IMR-90 (cell line): ENCODE data around the gene CD300C. TPM values are rescaled to one million over a fixed set of nuclear protein-coding genes. Genes with fewer than 3 reads are reported as not detected.

ENCODE experiments used
- ATAC-seq: fragments of 200-7000 bp; cut with Tn5 transposase; 2 replicates; pipeline ENCODE4 v1.9.1; 2020; ENCODE audit warnings: low read depth, mild to moderate bottlenecking, moderate library complexity
- BruUV-seq: library from RNA; stranded (reverse); fragments of 400-500 nt; replicated peaks from 2 replicates; lab custom pipeline; 2021; lab: Mats Ljungman, UMichigan
- CTCF ChIA-PET: fragments of 300-600 bp; formaldehyde crosslinking; extraction: SDS; loops from one replicate; lab custom pipeline; 2021; ENCODE audit warnings: antibody characterized with exemption; lab: Yijun Ruan, JAX
- POLR2A ChIA-PET: fragments of 300-600 bp; sonication (Branson Sonifier 250); formaldehyde crosslinking; loops from one replicate; lab custom pipeline; 2022; ENCODE audit warnings: antibody characterized with exemption; ENCODE audit not compliant: unreplicated experiment; lab: Charles Lee
- DNase-seq: peaks from one replicate; pipeline ENCODE4 v3.0.0; 2013
- H2AFZ ChIP-seq: replicated peaks from 2 replicates; pipeline ENCODE3; 2013; ENCODE audit warnings: low read length, mild to moderate bottlenecking; ENCODE audit not compliant: poor library complexity
- H2AK5ac ChIP-seq: 2 replicates; pipeline ENCODE4 v1.6.1; 2013; ENCODE audit warnings: low read depth, low read length, inconsistent platforms
- H2AK9ac ChIP-seq: replicated peaks from 2 replicates; pipeline ENCODE3; 2013; ENCODE audit warnings: mild to moderate bottlenecking, low read depth, low read length, moderate library complexity; ENCODE audit not compliant: poor library complexity
- H2BK120ac ChIP-seq: 2 replicates; pipeline ENCODE4 v1.6.1; 2013; ENCODE audit warnings: low read depth, low read length, inconsistent platforms
- H2BK15ac ChIP-seq: 3 replicates; pipeline ENCODE4 v1.6.1; 2013; ENCODE audit warnings: low read depth, low read length, inconsistent platforms
- H2BK20ac ChIP-seq: 2 replicates; pipeline ENCODE4 v1.6.1; 2013; ENCODE audit warnings: low read depth, mild to moderate bottlenecking, inconsistent platforms, low read length, moderate library complexity
- H2BK5ac ChIP-seq: 2 replicates; pipeline ENCODE4 v1.6.1; 2013; ENCODE audit warnings: mild to moderate bottlenecking, low read depth, low read length, inconsistent platforms; ENCODE audit not compliant: poor library complexity, severe bottlenecking
- H3K14ac ChIP-seq: replicated peaks from 2 replicates; pipeline ENCODE4 v1.6.1; 2013; ENCODE audit warnings: low read depth, low read length, inconsistent platforms
- H3K18ac ChIP-seq: 2 replicates; pipeline ENCODE4 v1.6.1; 2013; ENCODE audit warnings: low read depth, low read length, control low read depth
- H3K23ac ChIP-seq: 2 replicates; pipeline ENCODE4 v1.6.1; 2013; ENCODE audit warnings: low read depth, low read length, inconsistent platforms
- H3K27ac ChIP-seq: 2 replicates; pipeline ENCODE4 v1.5.1; 2013; ENCODE audit warnings: mild to moderate bottlenecking, control low read depth, low read length; ENCODE audit not compliant: insufficient read depth
- H3K27me3 ChIP-seq: 2 replicates; pipeline ENCODE4 v1.6.1; 2013; ENCODE audit warnings: low read length; ENCODE audit not compliant: control insufficient read depth, insufficient read depth
- H3K36me3 ChIP-seq: 2 replicates; pipeline ENCODE4 v1.6.1; 2013; ENCODE audit warnings: low read length, mixed read lengths; ENCODE audit not compliant: control insufficient read depth, insufficient read depth
- H3K4ac ChIP-seq: 2 replicates; pipeline ENCODE4 v1.6.1; 2013; ENCODE audit warnings: low read depth, low read length, inconsistent platforms
- H3K4me1 ChIP-seq: 2 replicates; pipeline ENCODE4 v1.6.1; 2013; ENCODE audit warnings: low read length, mixed read lengths; ENCODE audit not compliant: control insufficient read depth, insufficient read depth
- H3K4me2 ChIP-seq: 2 replicates; pipeline ENCODE4 v1.6.1; 2013; ENCODE audit warnings: low read depth, mild to moderate bottlenecking, control low read depth, low read length, moderate library complexity
- H3K4me3 ChIP-seq: 2 replicates; pipeline ENCODE4 v1.5.1; 2013; ENCODE audit warnings: low read depth, mild to moderate bottlenecking, control low read depth, low read length, moderate library complexity; ENCODE audit not compliant: insufficient read depth
- H3K56ac ChIP-seq: 2 replicates; pipeline ENCODE4 v1.6.1; 2013; ENCODE audit warnings: low read length, inconsistent platforms; ENCODE audit not compliant: insufficient read depth; ENCODE audit errors: extremely low read depth
- H3K79me1 ChIP-seq, 2 experiments: 2 replicates each; pipeline ENCODE4 v1.6.1; 2013; ENCODE audit warnings: low read length in 2 of 2, inconsistent platforms in 1 of 2, low read depth in 1 of 2
- H3K9ac ChIP-seq: 2 replicates; pipeline ENCODE4 v1.6.1; 2013; ENCODE audit warnings: low read depth, low read length, control low read depth
- H3K9me1 ChIP-seq: 2 replicates; pipeline ENCODE4 v1.6.1; 2013; ENCODE audit warnings: low read length, inconsistent platforms; ENCODE audit not compliant: insufficient read depth
- H3K9me3 ChIP-seq: 2 replicates; pipeline ENCODE4 v1.6.1; 2013; ENCODE audit warnings: low read length; ENCODE audit not compliant: control insufficient read depth, insufficient read depth
- H4K20me1 ChIP-seq: 2 replicates; pipeline ENCODE4 v1.6.1; 2013; ENCODE audit warnings: low read length, inconsistent platforms; ENCODE audit not compliant: insufficient read depth
- H4K5ac ChIP-seq: 2 replicates; pipeline ENCODE4 v1.6.1; 2013; ENCODE audit warnings: mild to moderate bottlenecking, low read depth, low read length, control low read depth
- H4K8ac ChIP-seq, 2 experiments: 2 replicates each; pipeline ENCODE4 v1.6.1; 2013; ENCODE audit warnings: low read depth in 2 of 2, low read length in 2 of 2, control low read depth in 1 of 2, inconsistent platforms in 1 of 2
- H4K91ac ChIP-seq: 2 replicates; pipeline ENCODE4 v1.6.1; 2013; ENCODE audit warnings: low read depth, low read length, inconsistent platforms; ENCODE audit not compliant: insufficient read depth
- CTCF ChIP-seq: conservative IDR thresholded peaks from 2 replicates; pipeline ENCODE4 v1.5.1; 2012; ENCODE audit warnings: mild to moderate bottlenecking, low read depth, low read length, improper control_type of control experiment
- FOS ChIP-seq: fragments of 150-350 bp; IDR thresholded peaks from 2 replicates; pipeline ENCODE4 v1.6.1; 2016; ENCODE audit warnings: low read depth, low read length
- USF2 ChIP-seq: fragments of 150-350 bp; IDR thresholded peaks from 2 replicates; pipeline ENCODE4 v1.6.1; 2017; ENCODE audit warnings: mild to moderate bottlenecking, antibody characterized with exemption, low read length, low read depth
- WGBS, 2 experiments: methylation state at CpG; one replicate each; pipeline versions ENCODE4 v1.1.5 to v1.1.7; 2013; ENCODE audit warnings: missing lambda C conversion rate in 2 of 2; ENCODE audit not compliant: insufficient read length in 1 of 2; ENCODE audit errors: extremely low coverage in 2 of 2; 5-methylcytosine and 5-hydroxymethylcytosine counted together
- dilution Hi-C: fragments of 300-500 bp; cut with HindIII; formaldehyde crosslinking; loops from one replicate; pipeline ENCODE4 v1.14.3; 2018; ENCODE audit warnings: low sequenced_read_pairs; ENCODE audit not compliant: unreplicated experiment
- in situ Hi-C: fragments of 300-500 bp; cut with MboI; formaldehyde crosslinking; loops from 3 replicates; pipeline ENCODE4 v1.14.3; 2019; ENCODE audit warnings: low sequenced_read_pairs, inconsistent platforms, mixed read lengths
- intact Hi-C: fragments of 100-400 bp; cut with micrococcal nuclease; formaldehyde crosslinking; loops from 2 replicates; pipeline ENCODE4 v1.10.0; 2022
- polyA plus RNA-seq, 3 experiments: library from polyadenylated mRNA; depleted of rRNA; stranded (reverse); fragments of >200 nt; gene quantifications; 2 replicates each; pipeline ENCODE4 v1.2.3, GENCODE V29; 2012; ENCODE audit warnings: low replicate concordance in 1 of 3
- total RNA-seq: library from RNA; depleted of rRNA; stranded (reverse); fragments of >200 nt; gene quantifications from 2 replicates; pipeline ENCODE4 v1.2.3, GENCODE V29; 2012

The CD300C gene
- total and polyA plus RNA-seq, 2 of the 4 experiments (the other 2 are of a cell fraction) = not detected

- no peak overlapping the region for H2AK9ac ChIP-seq
- H3K23ac ChIP-seq = no peak overlapping the region
- H3K9me3 ChIP-seq = peaks cover 35% of the 10 kb centered on the region
- no peaks in the 10 kb centered on the region for H3K79me1 ChIP-seq
- H2BK120ac ChIP-seq = no peak overlapping the region
- WGBS, 2 experiments = 69% methylated on average over 2 of the region's 3 CpGs; no CpG with 5 or more reads in 1 of the 2 experiments
- H3K4me1 ChIP-seq = no peaks in the 10 kb centered on the region
- no peaks in the 10 kb centered on the region for H3K9me1 ChIP-seq
- DNase-seq (peak; percentile 31), ATAC-seq (no peak)
- H3K36me3 ChIP-seq = no peaks in the 10 kb centered on the region
- no peak overlapping the region for H4K8ac ChIP-seq
- no peak overlapping the region for H2AK5ac ChIP-seq
- no peak overlapping the region for H4K91ac ChIP-seq
- H3K4me3 ChIP-seq = no peak overlapping the region
- no peaks in the 10 kb centered on the region for H3K27me3 ChIP-seq
- H3K14ac ChIP-seq = no peak overlapping the region
- no TSS peak for BruUV-seq
- no peaks in the 10 kb centered on the region for H4K20me1 ChIP-seq
- TF ChIP-seq USF2 (peak; percentile 83), CTCF (no peak), FOS (peak; percentile 29; the same call in 1 of the 2 replicates)
- ChIA-PET CTCF (no interaction called here), POLR2A (no interaction called here)
- no peak overlapping the region for H2BK20ac ChIP-seq
- no peak overlapping the region for H3K18ac ChIP-seq
- no peak overlapping the region for H3K4ac ChIP-seq
- peak overlapping the region; percentile 32 for H2AFZ ChIP-seq
- H2BK5ac ChIP-seq = no peak overlapping the region
- no peak overlapping the region for H3K9ac ChIP-seq
- no peak overlapping the region for H3K4me2 ChIP-seq
- intact Hi-C loops (no loop called here), dilution Hi-C loops (no loop called here), in situ Hi-C loops (no loop called here)
- H4K5ac ChIP-seq = no peak overlapping the region
- no peak overlapping the region for H2BK15ac ChIP-seq
- H3K56ac ChIP-seq = no peak overlapping the region
- H3K27ac ChIP-seq = no peak overlapping the region
Observed at GRCh38 chr17:74513987-74514631, 31.8 kb downstream of the CD300C start.
